ENCODE results near the gene CFAP43. TPM values are rescaled to one million over a fixed set of nuclear protein-coding genes. Genes with fewer than 3 reads are reported as not detected.

Gene CFAP43
- total and polyA plus RNA-seq, 2 of the 8 experiments (the other 6 are each of a cell fraction or from before 2014, with no cell fraction given), result 0.11 to 0.27 TPM

- Histone ChIP-seq H3K4me3 (ENCODE audit: extremely low read depth in 1 of 4, insufficient read depth in 2 of 4, low read depth in 3 of 4, low read length in 4 of 4) (no peak overlapping the region), H3K23me2 (ENCODE audit: low read depth, low read length) (no peaks in the 10 kb centered on the region), H3K14ac (ENCODE audit: insufficient read length) (no peak overlapping the region), H2BK12ac (ENCODE audit: low read depth, low read length) (no peak overlapping the region), H2BK5ac (ENCODE audit: low read depth, low read length) (no peak overlapping the region), H3K4me2 (ENCODE audit: insufficient read depth in 1 of 2, low read depth in 2 of 2, low read length in 2 of 2) (no peak overlapping the region), H3K4me1 (replicated peaks in 1 of 4; ENCODE audit: control insufficient read depth in 3 of 4, insufficient read depth in 4 of 4, low read length in 3 of 4) (no peaks in the 10 kb centered on the region), H2BK20ac (ENCODE audit: low read length) (no peak overlapping the region), H2BK15ac (ENCODE audit: low read length) (no peak overlapping the region), H2AFZ (ENCODE audit: low read length) (no peak overlapping the region), H3K9me3 (ENCODE audit: insufficient read depth in 2 of 2, low read depth in 1 of 2, low read length in 1 of 2) (peaks cover 8 to 9% of the 10 kb centered on the region in 2 experiments; a peak in 3 of 4 replicates), H3K79me1 (ENCODE audit: low read depth, low read length) (no peaks in the 10 kb centered on the region), H2BK120ac (replicated peaks; ENCODE audit: low read depth, low read length) (no peak overlapping the region), H4K8ac (ENCODE audit: extremely low read depth, insufficient read depth, low read length) (no peak overlapping the region), H4K5ac (ENCODE audit: insufficient read length, low read depth, low read length) (no peak overlapping the region), H3K36me3 (ENCODE audit: control insufficient read depth in 2 of 4, insufficient read depth in 4 of 4, low read length in 3 of 4) (no peaks in the 10 kb centered on the region), H3K56ac (replicated peaks; ENCODE audit: insufficient read length, low read depth, low read length) (no peak overlapping the region), H3K79me2 (ENCODE audit: control insufficient read depth in 1 of 2, insufficient read depth in 2 of 2, low read length in 2 of 2) (no peaks in the 10 kb centered on the region), H3K23ac (ENCODE audit: insufficient read length) (no peak overlapping the region), H3K9ac (replicated peaks in 1 of 4; ENCODE audit: extremely low read depth in 1 of 4, low read depth in 3 of 4, low read length in 3 of 4) (no peak overlapping the region), H3K18ac (ENCODE audit: extremely low read depth, low read length) (no peak overlapping the region), H2AK5ac (ENCODE audit: low read depth, low read length) (no peak overlapping the region), H3K4ac (replicated peaks; ENCODE audit: insufficient read length, low read depth, low read length) (no peak overlapping the region), H3K27ac (ENCODE audit: low read depth, low read length) (no peak overlapping the region), H4K91ac (replicated peaks; ENCODE audit: insufficient read length, low read length) (no peak overlapping the region), H3K27me3 (replicated peaks in 1 of 4; ENCODE audit: control insufficient read depth in 3 of 4, extremely low read depth in 1 of 4, insufficient read depth in 3 of 4, low read length in 3 of 4) (no peaks in the 10 kb centered on the region), H4K20me1 (replicated peaks in 1 of 2; ENCODE audit: control insufficient read depth in 1 of 2, insufficient read depth in 2 of 2, low read length in 2 of 2) (no peaks in the 10 kb centered on the region)
- FAIRE-seq, result no peak
- DNase-seq (ENCODE audit: low read depth in 1 of 2, low spot score in 2 of 2), result no peak
- ChIA-PET CTCF (ENCODE audit: partially characterized antibody) (no interaction called here), POLR2A (ENCODE audit: partially characterized antibody) (interaction anchor here (1.3 kb wide), 1 partner anchor 21 kb away, joined by 5 read pairs; the partner anchor contains the start of gene SFR1)
- 0% methylated on average over 1 of the region's 1 CpG; no CpG with 5 or more reads in 1 of the 2 experiments for WGBS, 2 experiments (ENCODE audit: extremely low coverage in 1 of 2, insufficient coverage in 1 of 2, insufficient read length in 1 of 2, insufficient replicate concordance in 2 of 2, low coverage in 1 of 2, low lambda C conversion rate in 2 of 2, missing lambda C conversion rate in 1 of 2)
- TF ChIP-seq, protein P1, sequence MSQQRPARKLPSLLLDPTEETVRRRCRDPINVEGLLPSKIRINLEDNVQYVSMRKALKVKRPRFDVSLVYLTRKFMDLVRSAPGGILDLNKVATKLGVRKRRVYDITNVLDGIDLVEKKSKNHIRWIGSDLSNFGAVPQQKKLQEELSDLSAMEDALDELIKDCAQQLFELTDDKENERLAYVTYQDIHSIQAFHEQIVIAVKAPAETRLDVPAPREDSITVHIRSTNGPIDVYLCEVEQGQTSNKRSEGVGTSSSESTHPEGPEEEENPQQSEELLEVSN (IDR thresholded peaks at IDR 0.05), result no peak
- TF ChIP-seq SRF (IDR thresholded peaks at IDR 0.05; ENCODE audit: low read depth, low read length), result no peak
- TF ChIP-seq CEBPB (IDR thresholded peaks at IDR 0.05; ENCODE audit: low read depth, low read length), result no peak
- no peak for TF ChIP-seq TEAD4 (IDR thresholded peaks at IDR 0.05; ENCODE audit: low read depth, low read length)
- no peak for TF ChIP-seq CHD2 (IDR thresholded peaks at IDR 0.05; ENCODE audit: low read length)
- no peak for TF ChIP-seq SIRT6 (IDR thresholded peaks at IDR 0.05; ENCODE audit: low read length)
- no peak for TF ChIP-seq GABPA (IDR thresholded peaks at IDR 0.05; ENCODE audit: borderline replicate concordance, insufficient read depth, low read length)
- TF ChIP-seq SAP30 (IDR thresholded peaks at IDR 0.05; ENCODE audit: insufficient read depth, insufficient replicate concordance, low read length), result no peak
- no peak for TF ChIP-seq SIN3A (conservative IDR thresholded peaks at IDR 0.05 in 1 of 2, IDR thresholded peaks at IDR 0.05 in 1 of 2; ENCODE audit: low read depth in 1 of 2, low read length in 2 of 2)
- no peak for TF ChIP-seq SUZ12 (IDR thresholded peaks at IDR 0.05; ENCODE audit: low read length)
- no peak for TF ChIP-seq CTBP2 (IDR thresholded peaks at IDR 0.05; ENCODE audit: borderline replicate concordance, insufficient read depth, insufficient read length, low read length)
- TF ChIP-seq SP4 (IDR thresholded peaks at IDR 0.05; ENCODE audit: low read length), result no peak
- TF ChIP-seq JUND (IDR thresholded peaks at IDR 0.05; ENCODE audit: low read length), result no peak
- no peak for TF ChIP-seq RNF2 (IDR thresholded peaks at IDR 0.05; ENCODE audit: borderline replicate concordance, low read depth, low read length, missing control alignments, poor library complexity, severe bottlenecking)
These were observed 131.4 kb downstream of the CFAP43 start for GRCh38 chr10:104100795-104101194.

All from H1 (cell line).